Hypothalamus (tissue), 51 donors: ENCODE results near the gene FSTL4.
A peak's percentile ranks its signal among the peaks of the same experiment; 100 is the strongest.

Experiments used
- DNase-seq, 51 donors: peaks; one replicate each; lab custom pipeline; 2025; lab: John Stamatoyannopoulos, UW

The FSTL4 gene

GRCh38 chr5:133314086-133314485, 298.3 kb downstream of the FSTL4 start:
- no peak for DNase-seq

DNA sequence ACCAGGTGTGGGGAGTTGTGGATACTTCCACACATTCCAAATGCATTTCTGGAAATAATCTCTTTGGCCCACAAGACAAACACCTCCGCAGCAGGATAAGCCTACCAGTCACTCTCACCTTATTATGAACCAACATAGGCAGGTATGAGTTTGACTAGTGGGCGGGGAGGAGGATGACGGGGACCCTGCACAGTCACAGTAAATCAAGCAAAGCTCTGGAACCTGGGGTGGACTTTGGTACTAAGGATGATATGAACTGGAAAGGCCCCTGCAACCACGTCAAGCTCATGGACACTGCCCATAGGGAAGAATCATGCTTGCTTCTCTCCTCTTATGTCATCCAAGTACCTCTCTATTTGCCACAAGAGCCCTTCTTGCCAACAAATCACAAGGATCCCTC, 301.2 kb downstream of the FSTL4 start:
- DNase-seq, result no peak

- no peak for DNase-seq
Observed at GRCh38 chr5:133309984-133310621, 302.2 kb downstream of the FSTL4 start.

- no peak for DNase-seq
Observed at GRCh38 chr5:133309166-133309795, 303.1 kb downstream of the FSTL4 start.

DNA sequence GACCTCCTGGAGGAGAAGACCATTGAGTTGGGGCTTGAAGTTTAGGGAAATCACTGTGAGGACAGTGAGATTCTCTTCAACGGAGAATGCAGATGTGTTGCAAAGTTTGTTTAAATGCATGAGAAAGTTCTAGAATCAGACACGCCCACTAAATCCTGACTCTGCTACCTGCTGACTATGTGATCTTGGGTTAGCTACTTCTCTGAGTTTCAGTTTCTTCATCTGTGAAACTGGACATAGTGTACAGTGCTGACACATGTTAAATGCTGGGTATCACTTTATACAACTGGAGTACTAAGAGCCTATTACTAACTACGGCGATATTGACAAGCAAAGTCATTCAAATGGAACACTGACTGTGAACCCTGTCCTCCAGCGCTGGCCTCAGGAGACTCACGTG, 305.1 kb downstream of the FSTL4 start:
- no peak for DNase-seq

DNA sequence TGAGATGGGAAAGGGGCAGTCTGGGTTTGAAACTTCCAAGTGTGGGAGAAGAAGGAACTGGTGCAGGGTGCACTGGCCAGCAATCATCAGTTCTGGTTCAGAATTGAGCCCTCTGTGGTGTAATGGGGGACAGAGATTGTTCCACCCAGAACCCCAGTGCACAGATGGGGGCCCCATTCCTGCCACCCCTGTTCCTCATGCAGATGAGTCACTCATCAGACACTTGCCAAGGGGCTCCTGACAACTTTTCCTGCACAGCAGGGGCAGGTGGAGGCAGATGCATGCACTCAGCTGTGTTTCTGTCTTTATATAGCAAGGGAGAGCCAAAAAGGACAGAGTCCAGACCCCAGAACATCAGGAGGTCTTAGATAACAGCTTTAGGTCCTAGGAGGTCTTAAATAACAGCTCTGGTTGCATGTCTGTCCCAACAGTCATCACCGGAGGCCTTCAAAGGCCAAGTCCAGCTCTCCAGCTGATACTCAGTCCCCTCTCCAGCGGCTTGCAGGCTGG, 307.6 kb downstream of the FSTL4 start:
- no peak for DNase-seq

GRCh38 chr5:133304178-133304577, 308.2 kb downstream of the FSTL4 start:
- DNase-seq, result no peak

DNA sequence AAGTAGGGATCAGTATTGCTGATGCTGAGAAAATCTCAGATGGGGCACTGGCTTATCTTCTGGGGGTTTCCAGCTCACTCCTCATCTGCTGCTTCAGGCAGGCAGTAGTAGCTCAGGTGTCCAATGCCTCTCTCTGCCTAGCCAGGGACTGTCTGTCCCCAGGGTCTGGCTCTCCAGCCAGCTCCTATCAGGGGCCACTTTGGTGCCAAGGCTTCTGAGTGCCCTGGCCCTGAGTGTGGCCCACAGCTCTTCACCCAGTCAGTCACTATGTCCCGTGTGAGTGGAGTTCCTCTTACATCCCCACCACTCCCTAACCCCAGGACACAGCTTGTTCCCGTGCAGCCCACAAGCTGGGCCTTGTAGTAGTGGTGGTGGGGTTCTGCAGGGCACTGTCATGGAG, 309.0 kb downstream of the FSTL4 start:
- DNase-seq, result no peak

DNA sequence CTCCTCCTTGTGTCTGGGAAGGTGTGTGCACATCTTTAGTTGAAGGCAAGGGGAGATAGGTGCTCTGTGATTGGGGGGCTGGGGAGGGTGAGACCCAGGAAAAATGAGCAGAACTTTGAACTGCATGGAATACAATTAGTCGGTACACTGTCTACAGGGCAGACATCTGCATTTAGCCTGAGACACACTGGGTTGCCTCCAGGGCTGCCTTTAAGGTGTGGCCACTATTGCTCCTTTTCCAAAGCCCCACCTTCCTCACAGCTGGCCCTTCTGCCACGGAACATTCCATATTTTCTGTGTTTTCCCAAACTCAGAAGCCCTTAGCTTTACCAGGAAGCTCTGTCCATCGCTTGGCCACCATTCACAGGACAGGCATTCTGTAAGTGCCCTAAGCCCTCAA, 312.6 kb downstream of the FSTL4 start:
- DNase-seq, result no peak

- DNase-seq, result no peak
Observed at GRCh38 chr5:133299021-133299420, 313.3 kb downstream of the FSTL4 start.

GRCh38 chr5:133298447-133298846, 313.9 kb downstream of the FSTL4 start:
- no peak for DNase-seq

GRCh38 chr5:133297293-133297692, 315.0 kb downstream of the FSTL4 start:
- no peak for DNase-seq

GRCh38 chr5:133296624-133297023, 315.7 kb downstream of the FSTL4 start:
- DNase-seq, result no peak

DNA sequence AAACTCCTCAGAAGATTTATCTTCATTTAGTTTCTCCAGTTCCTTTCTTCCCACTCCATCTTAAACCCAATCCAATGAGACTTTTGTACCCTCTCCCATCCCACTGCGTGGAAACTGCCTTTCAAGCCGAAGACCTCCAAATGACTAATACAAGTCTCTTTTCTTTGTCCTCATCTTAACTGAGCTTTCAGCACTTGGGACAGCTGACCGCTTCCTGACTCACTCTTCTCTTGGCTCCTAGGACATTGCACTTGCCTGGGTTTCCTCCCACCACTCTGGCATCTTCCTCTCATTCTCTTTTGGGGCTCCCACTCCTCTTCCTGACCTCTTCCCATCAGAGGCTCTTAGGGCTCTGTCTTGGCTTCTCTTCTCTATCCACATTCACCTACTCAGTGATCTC, 316.8 kb downstream of the FSTL4 start:
- DNase-seq, result no peak

DNA sequence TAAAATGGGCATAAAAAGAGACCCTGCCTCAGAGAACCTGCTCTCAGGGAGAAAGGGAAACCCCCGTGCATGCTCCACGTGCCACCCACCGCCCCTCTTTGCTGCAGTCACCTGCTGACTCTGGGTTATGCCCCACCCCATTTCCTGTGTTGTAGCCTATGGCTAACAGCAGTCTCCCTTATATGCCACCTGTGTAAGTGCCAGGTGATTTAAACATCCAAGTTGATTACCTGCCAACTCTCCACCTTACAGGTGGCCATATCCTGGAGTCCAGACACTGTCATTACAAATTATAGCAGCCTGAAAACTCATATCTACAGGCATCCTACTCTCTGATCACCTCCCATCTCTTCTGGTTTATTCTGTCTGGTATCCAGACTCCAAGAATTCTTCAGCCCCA, 318.0 kb downstream of the FSTL4 start:
- DNase-seq, result no peak

DNA sequence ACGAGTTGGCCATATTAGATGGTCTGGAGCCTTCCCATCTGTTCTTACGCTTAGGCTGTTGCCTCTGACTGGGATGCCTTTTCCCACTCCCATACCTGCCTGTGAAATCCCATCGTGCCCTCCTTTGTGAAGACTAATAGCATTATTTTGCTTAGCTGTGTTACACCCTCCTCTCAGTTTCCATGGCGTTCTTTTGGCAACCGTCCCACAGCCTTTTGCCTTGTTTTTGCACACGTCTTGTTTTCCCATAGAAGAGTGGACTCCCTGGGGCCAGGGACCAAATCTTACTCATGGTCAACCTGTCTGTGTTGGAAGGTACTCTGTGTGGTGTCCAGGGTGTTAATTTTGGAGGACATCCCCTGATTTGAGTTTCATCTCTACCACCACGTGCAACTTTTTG, 318.4 kb downstream of the FSTL4 start:
- peak in 2 of 51 donors; percentile 5 to 14 for DNase-seq

GRCh38 chr5:133292300-133292699, 320.0 kb downstream of the FSTL4 start:
- DNase-seq, result no peak

DNA sequence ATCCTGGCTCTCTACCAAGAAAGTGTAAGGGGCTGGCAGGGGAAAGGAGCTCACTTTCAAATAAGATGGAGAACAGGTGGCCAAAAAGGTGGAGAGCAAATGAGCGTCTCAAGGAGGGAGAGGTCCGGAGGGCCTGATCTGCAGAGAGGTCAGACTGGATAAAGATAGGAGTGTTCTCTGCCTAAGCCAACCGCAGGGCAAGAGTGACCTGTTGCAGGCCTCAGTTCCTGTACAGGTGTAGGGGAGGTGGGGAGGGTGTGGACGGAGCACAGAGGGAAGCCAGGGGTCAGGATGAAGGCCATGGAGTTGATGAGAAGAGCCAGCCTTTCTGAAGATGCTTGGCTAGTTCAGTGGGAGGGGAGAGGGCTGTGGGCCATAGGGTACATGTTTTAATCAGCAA, 320.8 kb downstream of the FSTL4 start:
- no peak for DNase-seq

DNA sequence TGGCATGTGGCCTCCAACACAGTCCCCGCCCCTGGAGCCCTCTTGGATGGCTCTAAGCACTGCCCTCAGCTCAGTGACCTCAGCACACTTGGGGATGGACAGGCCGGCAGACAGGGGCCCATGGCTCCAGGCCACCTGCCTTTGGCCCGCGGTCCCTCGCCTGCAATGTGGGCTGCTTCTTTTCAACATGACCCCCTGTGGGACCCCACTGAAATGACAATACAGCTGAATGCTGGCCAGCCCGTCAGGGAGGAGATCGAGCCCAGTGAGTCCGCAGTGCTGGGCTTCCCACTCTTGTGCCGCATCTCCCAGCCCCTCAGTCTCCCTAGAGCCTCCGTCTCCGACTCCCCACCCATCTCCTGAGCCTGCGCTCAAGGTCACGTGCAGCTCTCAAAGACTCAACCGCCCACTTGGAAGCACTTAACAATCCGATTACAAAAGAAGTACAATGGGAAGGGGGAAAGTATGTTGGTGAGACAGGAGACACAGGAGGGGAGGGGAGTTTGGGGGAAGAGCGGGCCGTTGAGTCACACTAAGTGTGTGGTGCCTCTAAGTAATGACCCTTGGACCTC, 321.6 kb downstream of the FSTL4 start:
- DNase-seq, result peak in 3 of 51 donors; percentile 4 to 69 (median 27)

GRCh38 chr5:133289686-133290367, 322.5 kb downstream of the FSTL4 start:
- peak in 3 of 51 donors; percentile 17 to 45 (median 29) for DNase-seq

DNA sequence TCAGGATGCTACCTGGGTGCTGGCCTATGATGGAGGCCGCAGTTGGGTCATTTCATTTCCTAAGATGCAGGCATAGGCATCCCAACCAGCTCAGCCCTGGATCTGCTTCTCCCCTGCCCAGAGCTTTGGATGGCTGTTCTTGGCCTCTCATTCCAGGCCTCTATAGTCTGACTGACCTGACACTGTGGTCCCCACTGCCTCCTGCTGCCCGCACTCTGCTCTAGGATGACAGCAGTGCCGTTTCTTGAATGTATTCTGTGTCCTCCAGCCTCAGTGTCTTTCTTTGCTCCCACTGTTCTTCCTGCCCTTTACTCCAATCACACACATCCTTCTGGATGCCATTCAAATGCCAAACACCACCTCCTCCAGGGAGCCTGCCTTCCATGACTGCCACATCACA, 324.8 kb downstream of the FSTL4 start:
- peak in 25 of 51 donors; percentile 5 to 71 (median 23) for DNase-seq

DNA sequence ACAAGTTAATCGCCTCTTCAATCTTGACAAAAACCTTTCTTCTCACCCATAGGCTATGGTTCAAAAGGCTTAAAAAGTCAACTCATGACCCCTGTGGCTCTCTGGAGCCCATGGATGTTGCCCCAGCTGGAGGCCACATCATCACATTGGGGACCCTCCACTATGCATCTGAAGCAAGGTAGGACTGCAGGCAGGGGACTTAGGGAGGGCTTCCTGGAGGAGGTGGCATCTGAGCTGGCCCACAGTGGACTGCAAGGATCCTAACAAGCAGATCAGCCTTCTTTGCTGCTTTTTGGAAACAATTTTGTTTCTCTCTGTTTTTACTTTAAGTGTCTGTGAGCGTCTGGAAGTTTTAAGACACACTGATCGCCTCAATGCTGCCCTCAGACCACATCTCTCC, 325.9 kb downstream of the FSTL4 start:
- DNase-seq, result no peak
